Endothelial cell of umbilical vein (primary cell): ENCODE measurements around the gene MMS19.

Experiments
- JUN ChIP-seq: IDR thresholded peaks from 2 replicates; pipeline ENCODE4 v1.6.1; 2011; ENCODE audit warnings: borderline replicate concordance, low read depth; ENCODE audit not compliant: insufficient read length, insufficient read depth
- POLR2AphosphoS5 ChIP-seq: IDR thresholded peaks from 2 replicates; pipeline ENCODE4 v1.6.1; 2012; ENCODE audit warnings: low read depth, mild to moderate bottlenecking, control low read depth, low read length, moderate library complexity; ENCODE audit not compliant: insufficient read depth

DNA sequence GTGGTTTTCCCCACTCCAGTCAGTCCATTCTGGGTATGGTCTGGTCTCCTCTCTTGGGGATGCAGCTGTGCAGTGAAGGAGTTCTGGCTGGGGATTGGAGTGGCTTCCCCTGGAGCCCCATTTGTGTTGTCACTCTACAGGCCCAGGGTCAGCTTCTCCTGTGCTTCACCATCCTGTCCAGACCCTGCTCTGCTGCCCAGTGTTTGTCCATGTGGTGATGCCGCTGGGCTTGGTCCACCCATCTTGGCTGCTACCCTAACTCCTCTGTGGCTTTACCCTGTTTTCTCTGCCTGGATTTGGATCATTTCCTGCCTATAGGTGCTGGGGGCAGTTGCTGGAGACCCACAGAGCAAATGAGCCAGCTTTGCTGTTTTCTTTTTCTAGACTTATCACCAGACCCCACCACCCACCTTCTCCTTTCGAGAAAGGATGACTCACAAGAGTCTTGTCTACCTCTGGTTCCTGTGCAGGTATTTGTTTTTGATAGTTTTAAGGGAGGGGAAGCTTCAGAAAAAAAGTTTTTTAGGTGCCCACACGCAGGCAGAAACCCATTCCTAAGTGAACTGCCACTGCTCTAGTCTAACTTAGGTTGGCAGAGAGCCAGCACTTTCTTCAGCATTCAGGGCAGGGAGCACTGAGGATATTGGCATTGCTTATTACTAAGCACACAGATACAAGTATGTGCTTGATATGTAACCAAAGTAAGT is 43.7 kb downstream of the MMS19 start:
- TF ChIP-seq JUN, result no peak
- TF ChIP-seq POLR2AphosphoS5, result no peak
